Uterus (tissue), 2 donors: ENCODE results near the gene DBR1.

ENCODE experiments used
- POLR2A ChIP-seq, 2 donors: fragments of 450-650 bp; IDR thresholded peaks; one replicate each; pipeline ENCODE4 v1.6.1; 2016; ENCODE audit warnings: antibody characterized with exemption in 2 of 2, mild to moderate bottlenecking in 1 of 2, moderate library complexity in 1 of 2
- TF ChIP-seq, protein P1 (sequence below), 4 experiments: fragments of 200-600 bp in 2 of 4; fragments of 450-650 bp in 2 of 4; sonication (generic) in 2 of 4; IDR thresholded peaks; one replicate each; pipeline ENCODE4 v1.5.1; 2016 to 2019; ENCODE audit warnings: antibody characterized with exemption in 4 of 4, mild to moderate bottlenecking in 2 of 4, moderate library complexity in 1 of 4

- TF ChIP-seq, protein P1, sequence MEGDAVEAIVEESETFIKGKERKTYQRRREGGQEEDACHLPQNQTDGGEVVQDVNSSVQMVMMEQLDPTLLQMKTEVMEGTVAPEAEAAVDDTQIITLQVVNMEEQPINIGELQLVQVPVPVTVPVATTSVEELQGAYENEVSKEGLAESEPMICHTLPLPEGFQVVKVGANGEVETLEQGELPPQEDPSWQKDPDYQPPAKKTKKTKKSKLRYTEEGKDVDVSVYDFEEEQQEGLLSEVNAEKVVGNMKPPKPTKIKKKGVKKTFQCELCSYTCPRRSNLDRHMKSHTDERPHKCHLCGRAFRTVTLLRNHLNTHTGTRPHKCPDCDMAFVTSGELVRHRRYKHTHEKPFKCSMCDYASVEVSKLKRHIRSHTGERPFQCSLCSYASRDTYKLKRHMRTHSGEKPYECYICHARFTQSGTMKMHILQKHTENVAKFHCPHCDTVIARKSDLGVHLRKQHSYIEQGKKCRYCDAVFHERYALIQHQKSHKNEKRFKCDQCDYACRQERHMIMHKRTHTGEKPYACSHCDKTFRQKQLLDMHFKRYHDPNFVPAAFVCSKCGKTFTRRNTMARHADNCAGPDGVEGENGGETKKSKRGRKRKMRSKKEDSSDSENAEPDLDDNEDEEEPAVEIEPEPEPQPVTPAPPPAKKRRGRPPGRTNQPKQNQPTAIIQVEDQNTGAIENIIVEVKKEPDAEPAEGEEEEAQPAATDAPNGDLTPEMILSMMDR (IDR thresholded peaks at IDR 0.05), result no peak
- TF ChIP-seq POLR2A (IDR thresholded peaks at IDR 0.05), result no peak
Observed at GRCh38 chr3:138197524-138197923, 22.8 kb upstream of the DBR1 start.
